NB4 (cell line): ENCODE measurements around the gene ASF1B.
A peak's percentile ranks its signal among the peaks of the same experiment; 100 is the strongest.

Experiments used
- DNase-seq: peaks from one replicate; pipeline ENCODE4 v3.0.0; 2010; ENCODE audit warnings: low read depth
- H3K4me3 ChIP-seq: one replicate; pipeline ENCODE4 v1.5.1; 2011; ENCODE audit warnings: mild to moderate bottlenecking, low read depth, low read length, moderate library complexity
- CTCF ChIP-seq: IDR thresholded peaks from one replicate; pipeline ENCODE4 v1.5.1; 2012; ENCODE audit warnings: low read depth, low read length
- MAX ChIP-seq: IDR thresholded peaks from 2 replicates; pipeline ENCODE4 v1.6.1; 2011; ENCODE audit warnings: low read depth, low read length
- MYC ChIP-seq: IDR thresholded peaks from 2 replicates; pipeline ENCODE4 v1.6.1; 2011; ENCODE audit warnings: low read depth, low read length
- POLR2A ChIP-seq: IDR thresholded peaks from 2 replicates; pipeline ENCODE4 v1.6.1; 2011; ENCODE audit warnings: mild to moderate bottlenecking; ENCODE audit not compliant: insufficient read length; ENCODE audit errors: extremely low read depth

Gene ASF1B

GRCh38 chr19:14096272-14096992 lies 40.0 kb downstream of the ASF1B start:
- peak; percentile 22 for DNase-seq
- TF ChIP-seq CTCF (no peak), POLR2A (no peak), MAX (no peak), MYC (no peak)
- H3K4me3 ChIP-seq: no peak overlapping the region

GRCh38 chr19:14094854-14095253 lies 41.5 kb downstream of the ASF1B start:
- TF ChIP-seq CTCF (no peak), MAX (no peak), MYC (no peak), POLR2A (no peak)
- no peak for DNase-seq

GRCh38 chr19:14093117-14093823 lies 43.1 kb downstream of the ASF1B start:
- H3K4me3 ChIP-seq: no peak overlapping the region
- TF ChIP-seq MYC (no peak), CTCF (no peak), MAX (no peak), POLR2A (no peak)
- DNase-seq: no peak

More at GRCh38 chr19:14094854-14095253, 41.5 kb downstream of the ASF1B start:
- H3K4me3 ChIP-seq: no peak overlapping the region

DNA sequence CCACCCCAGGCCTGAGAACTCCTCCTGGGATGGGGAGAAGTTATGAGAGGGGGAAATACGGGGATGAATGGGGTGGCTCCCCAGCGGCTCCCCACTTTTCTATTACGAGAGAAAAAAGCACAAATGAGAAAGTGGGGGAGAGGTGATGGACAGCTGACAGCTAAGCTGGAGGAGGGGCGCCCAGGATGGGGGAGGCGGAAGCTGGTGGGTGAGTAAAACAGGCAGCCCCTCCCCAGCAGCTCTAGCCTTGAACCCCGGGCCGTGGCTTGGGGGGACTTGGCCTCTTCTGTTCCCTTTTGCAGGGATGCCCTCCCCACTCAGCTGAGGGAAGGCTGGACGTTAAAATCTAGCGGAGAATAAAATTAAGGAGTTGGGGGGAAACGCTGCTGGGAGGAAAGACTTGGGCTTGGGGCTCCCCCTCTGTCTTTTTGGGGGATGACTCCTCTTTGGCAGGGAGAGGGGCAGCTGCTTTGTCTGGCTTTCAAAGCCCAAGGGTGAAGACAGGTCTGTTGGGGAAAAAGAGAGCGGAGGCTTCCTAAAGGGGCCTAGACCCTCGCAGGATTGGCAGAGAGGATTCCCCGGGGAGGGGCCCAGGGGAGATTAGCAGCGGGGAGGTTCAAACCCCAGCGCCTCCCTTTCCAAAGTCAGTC lies 44.5 kb downstream of the ASF1B start:
- H3K4me3 ChIP-seq: peak overlapping the region; percentile 75
- DNase-seq: peak; percentile 77
- no peak for TF ChIP-seq POLR2A
- no peak for TF ChIP-seq MAX
- no peak; the same call in 1 of the 2 replicates for TF ChIP-seq MYC
- peak; percentile 6 for TF ChIP-seq CTCF

- peak; percentile 85 for DNase-seq
- no peak for TF ChIP-seq MYC
- peak; percentile 2 for TF ChIP-seq CTCF
- TF ChIP-seq MAX: no peak
- peak; percentile 71 for TF ChIP-seq POLR2A
These were observed 45.1 kb downstream of the ASF1B start for GRCh38 chr19:14091081-14091812.

More at GRCh38 chr19:14091081-14091812, 45.1 kb downstream of the ASF1B start:
- peak overlapping the region; percentile 75 for H3K4me3 ChIP-seq
